Activated CD4-positive, alpha-beta T cell treated with anti-CD3 and anti-CD28 coated beads for 24 hours (primary cell): ENCODE results near the gene IL1B.

Experiments
- DNase-seq, 2 donors: peaks; one replicate each; pipeline ENCODE4 v3.0.0-alpha.2; 2020; ENCODE audit warnings: low read depth in 2 of 2

IL1B gene

DNA sequence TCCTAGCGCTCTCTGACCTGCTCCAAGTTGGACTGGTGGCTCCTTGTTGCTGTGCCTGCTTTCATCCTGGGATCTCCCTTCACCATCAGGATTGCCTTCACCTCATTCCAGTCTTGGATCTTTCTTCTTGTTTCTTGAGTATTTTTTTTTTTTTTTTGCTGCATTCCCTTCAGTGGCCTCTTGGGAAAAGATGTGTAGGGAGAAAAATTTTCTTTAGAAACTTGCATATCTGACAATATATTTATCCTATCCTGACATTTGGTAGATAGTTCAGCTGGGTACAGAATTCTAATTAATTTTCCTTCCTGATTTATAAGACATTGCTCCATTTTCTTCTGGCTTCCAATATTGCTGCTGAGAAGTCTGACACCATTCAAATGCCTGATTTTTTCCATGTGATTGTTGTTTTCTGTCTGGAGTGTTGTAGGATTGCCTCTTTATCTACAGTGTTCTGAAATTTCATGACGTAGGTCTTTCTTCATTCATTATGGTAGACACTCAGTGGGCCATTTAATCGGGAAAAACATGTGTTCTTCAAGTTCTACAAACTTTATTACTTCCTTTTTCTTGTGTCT is 29.3 kb downstream of the IL1B start:
- no peak for DNase-seq

- DNase-seq, result no peak
Observed at GRCh38 chr2:112805542-112805941, 31.0 kb downstream of the IL1B start.

DNA sequence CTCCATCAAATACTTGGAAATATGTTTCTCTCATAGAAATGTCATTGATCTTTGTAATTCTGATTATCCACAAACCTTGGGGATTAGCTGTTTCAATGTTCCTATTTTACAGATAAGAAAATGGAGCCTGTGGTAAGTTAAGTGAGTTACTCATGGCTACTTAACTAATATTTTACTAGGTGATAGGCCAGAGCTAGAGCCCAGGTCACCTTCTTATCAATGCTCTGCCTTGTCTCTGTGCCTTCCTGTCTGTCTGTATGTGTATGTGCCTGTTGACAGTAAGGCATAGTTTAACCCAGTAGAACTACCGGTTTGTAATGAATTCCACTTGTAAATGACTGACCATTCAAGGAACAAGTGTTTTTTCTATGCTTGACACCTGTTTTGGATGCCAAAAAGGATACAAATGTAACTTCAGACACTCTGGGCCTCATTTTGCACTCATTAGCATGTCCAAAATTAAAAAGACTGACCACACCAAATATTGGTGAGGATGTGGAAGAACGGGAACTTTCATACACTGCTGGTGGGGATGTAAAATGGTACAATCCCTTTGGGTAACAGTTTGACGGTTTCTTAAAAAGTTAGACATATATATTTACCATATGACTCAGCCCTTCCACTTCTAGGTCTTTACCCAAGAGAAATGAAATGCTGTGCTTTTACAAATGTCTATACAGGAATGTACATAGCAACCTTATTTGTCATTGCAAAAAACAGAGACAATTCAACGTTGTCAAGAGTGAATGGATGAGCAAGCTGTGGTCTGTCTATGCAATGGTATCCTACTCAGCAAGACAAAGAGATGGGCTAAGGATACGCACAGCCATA is 32.7 kb downstream of the IL1B start:
- DNase-seq, result no peak

DNA sequence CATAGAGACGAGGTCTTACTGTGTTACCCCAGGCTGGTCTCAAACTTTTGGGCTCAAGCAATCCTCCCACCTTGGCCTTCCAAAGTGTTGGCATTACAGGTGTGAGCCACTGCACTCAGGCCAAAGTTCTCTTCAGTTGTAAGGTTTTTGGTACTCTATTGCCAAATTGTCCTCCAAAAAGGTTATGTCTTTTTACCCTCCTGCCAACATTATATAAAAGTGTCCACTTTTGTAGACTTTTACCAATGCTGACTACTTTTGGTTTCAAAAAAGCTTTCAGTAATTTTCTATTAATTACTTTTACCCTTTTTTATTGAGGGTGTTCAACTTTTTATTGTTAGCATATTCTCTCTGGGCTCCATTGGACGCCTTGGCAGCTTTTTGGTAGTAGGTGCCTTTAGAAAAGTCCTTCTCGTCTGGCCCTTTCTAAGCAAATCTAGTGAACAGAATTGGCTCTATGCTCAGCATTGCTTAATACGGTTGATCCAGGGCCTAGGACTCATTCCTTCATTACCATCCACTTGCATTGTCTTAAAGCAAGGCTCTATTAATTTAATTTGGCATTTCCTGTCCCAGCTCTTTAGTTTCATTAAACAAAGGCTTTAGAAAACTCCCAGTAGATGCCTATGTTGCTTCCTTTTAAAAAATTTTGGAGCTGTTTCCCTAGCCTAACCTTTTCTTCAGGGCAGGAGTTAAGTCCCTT is 35.5 kb downstream of the IL1B start:
- no peak for DNase-seq

GRCh38 chr2:112798979-112799975 is 37.3 kb downstream of the IL1B start:
- DNase-seq, result no peak

DNA sequence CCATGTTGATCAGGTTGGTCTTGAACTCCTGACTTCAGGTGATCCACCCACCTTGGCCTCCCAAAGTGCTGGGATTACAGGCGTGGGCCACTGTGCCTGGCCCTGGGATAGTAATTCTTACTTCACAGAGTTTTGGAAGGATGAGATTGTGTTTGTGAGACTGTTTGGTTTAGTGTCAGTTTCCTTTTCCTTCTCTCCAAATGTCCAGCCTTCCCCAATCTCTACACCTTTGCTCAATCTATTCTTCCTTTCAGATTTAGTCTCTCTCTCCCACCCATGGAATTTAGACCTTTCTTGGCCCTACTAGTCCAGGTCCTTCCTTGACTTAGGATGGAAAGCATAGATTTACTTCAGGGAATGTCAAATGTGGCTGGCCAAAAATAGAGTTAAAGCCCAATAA is 40.1 kb downstream of the IL1B start:
- DNase-seq, result no peak

DNA sequence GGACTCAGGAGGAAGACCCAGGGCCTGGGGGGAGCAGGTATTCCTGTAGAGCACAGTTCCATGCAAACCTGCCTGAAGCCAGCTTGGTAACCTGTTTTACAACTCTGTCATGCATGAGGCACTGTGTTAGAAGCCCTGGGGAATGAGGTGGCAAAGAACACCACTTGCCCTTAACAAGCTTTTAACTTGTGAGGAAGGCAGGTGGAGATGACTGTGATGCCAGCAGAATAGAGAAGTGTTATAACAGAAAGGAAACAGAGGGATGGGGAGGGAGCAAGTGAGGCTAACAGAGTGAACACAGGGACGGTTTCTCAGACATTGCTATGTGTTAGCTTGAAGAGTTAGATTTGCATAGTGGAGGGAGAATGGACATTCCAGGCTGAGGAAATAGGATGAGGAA is 40.8 kb downstream of the IL1B start:
- no peak for DNase-seq

GRCh38 chr2:112794841-112795240 is 41.7 kb downstream of the IL1B start:
- DNase-seq, result no peak

- no peak for DNase-seq
Observed at GRCh38 chr2:112794131-112794733, 42.3 kb downstream of the IL1B start.

DNA sequence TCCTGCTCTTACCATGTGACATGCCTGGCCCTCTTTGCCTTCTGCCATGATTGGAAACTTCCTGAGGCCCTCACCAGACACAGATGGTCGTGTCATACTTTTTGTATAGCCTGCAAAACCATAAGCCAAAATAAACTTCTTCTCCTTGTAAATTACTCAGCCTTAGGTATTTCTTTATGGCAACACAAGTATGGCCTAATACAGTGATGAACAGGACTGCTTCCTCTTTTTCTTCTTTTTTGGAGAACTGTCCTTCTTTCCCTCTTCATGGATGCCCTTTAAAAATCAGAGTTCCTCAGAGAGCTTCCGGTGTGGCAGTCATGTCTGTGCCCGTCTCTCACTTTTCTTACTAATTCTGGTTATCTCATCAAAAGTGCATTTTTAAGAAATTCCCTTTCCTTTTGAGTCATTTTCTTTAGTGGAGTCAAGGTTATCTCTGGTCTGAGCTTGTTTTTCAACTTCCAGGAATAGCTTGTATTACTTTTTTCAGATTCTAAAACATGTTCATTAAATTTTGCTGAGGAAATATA is 43.1 kb downstream of the IL1B start:
- no peak for DNase-seq

DNA sequence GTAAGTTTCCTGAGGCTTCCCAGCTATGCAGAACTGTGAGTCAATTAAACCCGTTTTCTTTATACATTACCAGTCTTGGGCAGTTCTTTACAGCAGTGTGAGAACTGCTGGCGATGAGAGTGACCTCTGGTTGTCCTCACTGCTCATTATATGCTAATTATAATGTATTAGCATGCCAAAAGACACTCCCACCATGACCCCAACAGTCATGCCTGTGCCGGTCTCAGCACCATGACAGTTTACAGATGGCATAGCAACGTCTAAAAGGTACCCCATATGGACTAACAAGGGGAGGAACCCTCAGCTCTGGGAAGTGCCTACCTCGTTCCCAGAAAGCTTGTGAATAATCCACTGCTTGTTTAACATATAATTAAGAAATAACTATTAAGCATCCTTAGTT is 44.2 kb downstream of the IL1B start:
- DNase-seq, result no peak

DNA sequence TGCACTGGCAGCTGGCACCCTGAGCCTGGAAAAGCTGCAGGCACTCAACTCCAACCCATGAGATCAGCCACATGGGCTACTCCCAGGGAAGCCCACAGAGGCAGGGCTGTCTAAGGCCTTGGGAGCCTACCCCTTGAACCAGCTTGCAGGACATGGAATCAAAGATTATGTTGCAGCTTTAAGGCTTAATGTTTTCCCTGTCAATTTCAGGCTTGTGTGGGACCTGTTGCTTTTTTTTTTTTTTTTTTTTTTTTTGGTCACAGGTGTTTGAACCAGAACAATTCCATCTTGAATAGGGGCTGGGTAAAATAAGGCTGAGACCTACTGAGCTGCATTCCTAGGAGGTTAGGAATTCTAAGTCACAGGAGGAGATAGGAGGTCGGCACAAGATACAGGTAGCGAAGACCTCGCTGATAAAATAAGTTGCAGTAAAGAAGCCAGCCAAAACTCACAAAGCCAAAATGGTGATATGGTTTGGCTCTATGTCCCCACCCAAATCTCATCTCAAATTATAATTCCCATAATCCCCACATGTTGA is 44.8 kb downstream of the IL1B start:
- no peak for DNase-seq

DNA sequence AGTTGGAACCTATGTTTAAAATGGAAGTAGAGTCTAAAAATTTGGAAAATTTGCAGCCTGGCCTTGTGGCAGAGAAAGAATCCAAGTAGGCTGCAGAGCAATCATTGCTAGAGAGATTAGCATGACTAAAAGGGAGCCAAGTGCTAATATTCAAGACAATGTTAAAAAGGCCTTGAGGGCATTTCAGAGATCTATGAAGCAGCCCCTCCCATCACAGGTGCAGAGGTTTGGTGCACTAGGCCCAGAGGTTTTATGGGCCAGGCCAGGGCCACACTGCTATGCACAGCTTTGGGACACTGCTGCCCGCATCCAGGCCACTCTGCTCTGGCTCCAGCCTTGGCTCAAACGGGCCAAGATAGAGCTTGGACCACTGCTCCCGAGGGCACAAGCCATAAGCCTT is 45.6 kb downstream of the IL1B start:
- DNase-seq, result no peak

- no peak for DNase-seq
Observed at GRCh38 chr2:112790305-112790704, 46.3 kb downstream of the IL1B start.

GRCh38 chr2:112789186-112789585 is 47.4 kb downstream of the IL1B start:
- no peak for DNase-seq

DNA sequence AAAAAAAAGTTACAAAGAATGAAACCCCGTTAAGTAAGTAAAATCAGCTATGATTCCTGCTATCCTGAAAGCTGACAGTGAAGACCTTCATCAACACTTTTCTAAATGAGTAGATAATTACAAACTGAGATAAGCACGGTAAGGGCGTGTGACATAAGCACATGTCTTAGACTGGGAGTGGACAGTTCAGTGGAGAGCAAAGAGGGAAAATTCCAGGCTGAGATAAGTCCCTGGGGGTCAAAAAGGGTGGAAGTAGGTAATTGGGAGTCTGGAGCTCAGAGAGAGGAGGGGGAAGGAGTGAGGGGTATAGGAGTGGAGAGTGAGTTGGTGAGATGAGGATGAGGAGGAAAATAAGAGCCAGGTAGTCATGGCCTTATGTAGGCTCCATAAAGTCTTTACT is 47.9 kb downstream of the IL1B start:
- no peak for DNase-seq

GRCh38 chr2:112787729-112788393 is 48.7 kb downstream of the IL1B start:
- DNase-seq, result no peak

GRCh38 chr2:112787294-112787693 is 49.3 kb downstream of the IL1B start:
- DNase-seq, result no peak

GRCh38 chr2:112784199-112785189 is 52.1 kb downstream of the IL1B start, which contains the start of gene IL1A:
Gene IL1A, minus strand, starts transcription at chr2:112784493. Its CDS starts 723 bp downstream, at chr2:112783770.
- no peak for DNase-seq
